HG03135 (cell line): ENCODE results near the gene BNIPL.

Source experiments
- ATAC-seq: cut with Tn5 transposase; IDR thresholded peaks from one replicate; pipeline ENCODE4 v1.9.1; 2021; ENCODE audit warnings: mild to moderate bottlenecking, moderate library complexity; ENCODE audit not compliant: unreplicated experiment

The BNIPL gene

GRCh38 chr1:151036356-151036755 lies at the start of gene BNIPL:
Gene BNIPL (plus strand): TSS chr1:151036586. CDS start chr1:151036726, 140 bp downstream.
- ATAC-seq, result no peak

GRCh38 chr1:150987924-150988323 lies 48.5 kb upstream of the BNIPL start:
- no peak for ATAC-seq

GRCh38 chr1:150992626-150993025 lies 43.8 kb upstream of the BNIPL start:
- ATAC-seq, result no peak

GRCh38 chr1:150994248-150994647 lies 42.1 kb upstream of the BNIPL start:
- no peak for ATAC-seq

- no peak for ATAC-seq
These were observed 40.9 kb upstream of the BNIPL start for GRCh38 chr1:150995460-150995859.

GRCh38 chr1:150995896-150996295 lies 40.5 kb upstream of the BNIPL start:
- no peak for ATAC-seq

GRCh38 chr1:150997126-150997872 lies 39.1 kb upstream of the BNIPL start:
- no peak for ATAC-seq

GRCh38 chr1:150997949-150998348 lies 38.4 kb upstream of the BNIPL start:
- ATAC-seq, result no peak

GRCh38 chr1:150999051-150999674 lies 37.2 kb upstream of the BNIPL start:
- no peak for ATAC-seq

GRCh38 chr1:150999926-151000325 lies 36.5 kb upstream of the BNIPL start:
- no peak for ATAC-seq

GRCh38 chr1:151000408-151000807 lies 36.0 kb upstream of the BNIPL start:
- ATAC-seq, result no peak

GRCh38 chr1:151001602-151002001 lies 34.8 kb upstream of the BNIPL start:
- no peak for ATAC-seq

- no peak for ATAC-seq
These were observed 34.3 kb upstream of the BNIPL start for GRCh38 chr1:151002051-151002450.

GRCh38 chr1:151002611-151003010 lies 33.8 kb upstream of the BNIPL start:
- no peak for ATAC-seq

- no peak for ATAC-seq
These were observed 33.2 kb upstream of the BNIPL start for GRCh38 chr1:151003180-151003579.

GRCh38 chr1:151005729-151006319 lies 30.6 kb upstream of the BNIPL start:
- ATAC-seq, result no peak

- peak; percentile 45 for ATAC-seq
These were observed 29.9 kb upstream of the BNIPL start, which contains the start of gene MINDY1 for GRCh38 chr1:151006327-151007052. Gene MINDY1 (minus strand): TSS chr1:151006902. CDS start chr1:151002617, 4,285 bp downstream.

GRCh38 chr1:151007853-151008243 lies 28.5 kb upstream of the BNIPL start:
- no peak for ATAC-seq

- peak; percentile 66 for ATAC-seq
These were observed 27.9 kb upstream of the BNIPL start, which contains the start of gene PRUNE1 for GRCh38 chr1:151008244-151009205. Gene PRUNE1 (plus strand): TSS chr1:151008449. CDS start chr1:151008633, 184 bp downstream.

- no peak for ATAC-seq
These were observed 27.2 kb upstream of the BNIPL start for GRCh38 chr1:151009206-151009587.
